Measurements from ENCODE around the gene DNAJC12.

- TF ChIP-seq RARB (CRISPR knock-in tag; IDR thresholded peaks at IDR 0.05), result no peak
- no peak for TF ChIP-seq CTCF (IDR thresholded peaks at IDR 0.05)
- TF ChIP-seq PBX3 (IDR thresholded peaks at IDR 0.05), result no peak
- TF ChIP-seq ESRRA (IDR thresholded peaks at IDR 0.05; ENCODE audit: borderline replicate concordance, low read length), result no peak
- TF ChIP-seq SMC3 (IDR thresholded peaks at IDR 0.05), result no peak
- no peak for TF ChIP-seq RFX5 (IDR thresholded peaks at IDR 0.05)
- no peak for TF ChIP-seq MYC (IDR thresholded peaks at IDR 0.05; ENCODE audit: borderline replicate concordance, low read length)
- TF ChIP-seq POLR2AphosphoS2 (conservative IDR thresholded peaks at IDR 0.05; ENCODE audit: low read length), result no peak
- no peak for TF ChIP-seq EP300 (IDR thresholded peaks at IDR 0.05)
- no peak for TF ChIP-seq KDM1A (IDR thresholded peaks at IDR 0.05; ENCODE audit: low read depth)
- no peak for TF ChIP-seq ELK1 (IDR thresholded peaks at IDR 0.05; ENCODE audit: low read depth, low read length)
- TF ChIP-seq MAX (IDR thresholded peaks at IDR 0.05), result no peak
- no peak for TF ChIP-seq POLR2A (IDR thresholded peaks at IDR 0.05; ENCODE audit: low read length)
- TF ChIP-seq EHMT2 (IDR thresholded peaks at IDR 0.05; ENCODE audit: low read depth), result no peak
Measured at GRCh38 chr10:67864607-67865371, 26.8 kb upstream of the DNAJC12 start.

All from A549 (cell line).